Hepatocyte (in vitro differentiated cells): Measurements from ENCODE around the gene ZNF75A. TPM values are rescaled to one million over a fixed set of nuclear protein-coding genes. Genes with fewer than 3 reads are reported as not detected.

Source experiments
- DNase-seq: peaks from one replicate; pipeline ENCODE4 v3.0.0-alpha.2; 2016; ENCODE audit warnings: low spot score
- H2AFZ ChIP-seq: fragments of 200-600 bp; sonication (generic); 2 replicates; pipeline ENCODE4 v1.6.0; 2016; ENCODE audit warnings: antibody characterized with exemption, mild to moderate bottlenecking
- H3K27ac ChIP-seq: fragments of 200-600 bp; sonication (generic); 2 replicates; pipeline ENCODE4 v1.5.1; 2016; ENCODE audit warnings: mild to moderate bottlenecking
- H3K27me3 ChIP-seq: fragments of 200-600 bp; sonication (generic); 2 replicates; pipeline ENCODE4 v1.6.1; 2016
- H3K36me3 ChIP-seq: fragments of 200-600 bp; sonication (generic); replicated peaks from 2 replicates; pipeline ENCODE4 v1.5.1; 2016; ENCODE audit warnings: low read depth; ENCODE audit not compliant: insufficient read depth
- H3K4me1 ChIP-seq: fragments of 200-600 bp; sonication (generic); 2 replicates; pipeline ENCODE4 v1.5.1; 2016; ENCODE audit warnings: mild to moderate bottlenecking, moderate library complexity; ENCODE audit not compliant: insufficient read depth
- H3K4me2 ChIP-seq: fragments of 200-600 bp; sonication (generic); 2 replicates; pipeline ENCODE4 v1.6.0; 2016
- H3K4me3 ChIP-seq: fragments of 200-600 bp; sonication (generic); 2 replicates; pipeline ENCODE4 v1.5.1; 2016; ENCODE audit warnings: mild to moderate bottlenecking
- H3K79me2 ChIP-seq: fragments of 200-600 bp; sonication (generic); 2 replicates; pipeline ENCODE4 v1.6.0; 2017; ENCODE audit warnings: mild to moderate bottlenecking
- H3K9me2 ChIP-seq: fragments of 200-600 bp; sonication (generic); replicated peaks from 2 replicates; pipeline ENCODE4 v1.6.0; 2017; ENCODE audit warnings: mild to moderate bottlenecking; ENCODE audit not compliant: insufficient read depth
- H3K9me3 ChIP-seq: fragments of 200-600 bp; sonication (generic); 2 replicates; pipeline ENCODE4 v1.5.1; 2016; ENCODE audit warnings: low read depth, mild to moderate bottlenecking
- H4K20me1 ChIP-seq: fragments of 200-600 bp; sonication (generic); 2 replicates; pipeline ENCODE4 v1.6.0; 2016; ENCODE audit warnings: mild to moderate bottlenecking; ENCODE audit not compliant: insufficient read depth, poor library complexity, severe bottlenecking
- CTCF ChIP-seq: fragments of 200-600 bp; sonication (generic); IDR thresholded peaks from 2 replicates; pipeline ENCODE4 v1.5.1; 2016; ENCODE audit warnings: antibody characterized with exemption, mild to moderate bottlenecking; ENCODE audit not compliant: poor library complexity
- EZH2 ChIP-seq: fragments of 200-600 bp; sonication (generic); IDR thresholded peaks from 2 replicates; pipeline ENCODE4 v1.6.1; 2016; ENCODE audit warnings: antibody characterized with exemption, mild to moderate bottlenecking, borderline replicate concordance
- EZH2phosphoT487 ChIP-seq: fragments of 200-600 bp; sonication (generic); IDR thresholded peaks from one replicate; pipeline ENCODE4 v1.6.1; 2018; ENCODE audit warnings: antibody characterized with exemption, mild to moderate bottlenecking, low read depth, moderate library complexity; ENCODE audit not compliant: unreplicated experiment, severe bottlenecking
- WGBS: methylation state at CpG from one replicate; pipeline ENCODE4 v1.1.6; 2016; ENCODE audit warnings: low lambda C conversion rate; ENCODE audit errors: missing lambda C conversion rate; 5-methylcytosine and 5-hydroxymethylcytosine counted together
- polyA plus RNA-seq: library from polyadenylated mRNA; unstranded; fragments of >200 nt; fragmentation: Nextera tagmentation; extraction: Ambion mirVana; gene quantifications from 2 replicates; pipeline ENCODE4 v1.2.1, GENCODE V29; 2016
- total RNA-seq: library from RNA; depleted of rRNA; stranded (reverse); fragments of >200 nt; gene quantifications from 2 replicates; pipeline ENCODE4 v1.2.3, GENCODE V29; 2014

ZNF75A gene
- total and polyA plus RNA-seq, 2 experiments from 2014 or later: 24.9 to 25.9 TPM

GRCh38 chr16:3276679-3277078 lies 28.6 kb upstream of the ZNF75A start:
- H3K9me2 ChIP-seq: no peaks in the 10 kb centered on the region
- H3K36me3 ChIP-seq: no peaks in the 10 kb centered on the region
- TF ChIP-seq EZH2: no peak
- TF ChIP-seq EZH2phosphoT487: no peak
- TF ChIP-seq CTCF: no peak
- no peaks in the 10 kb centered on the region for H4K20me1 ChIP-seq
- no peaks in the 10 kb centered on the region for H3K9me3 ChIP-seq
- no peak overlapping the region for H2AFZ ChIP-seq
- H3K4me1 ChIP-seq: peaks cover 1% of the 10 kb centered on the region
- peaks cover 12% of the 10 kb centered on the region for H3K27me3 ChIP-seq
- H3K4me2 ChIP-seq: no peak overlapping the region
- H3K4me3 ChIP-seq: no peak overlapping the region
- no peak for DNase-seq
- H3K27ac ChIP-seq: no peak overlapping the region
- peaks cover 3% of the 10 kb centered on the region for H3K79me2 ChIP-seq
- 91% methylated on average over 5 of the region's 5 CpGs for WGBS

- no peaks in the 10 kb centered on the region for H3K9me3 ChIP-seq
- H2AFZ ChIP-seq: no peak overlapping the region
- DNase-seq: no peak
- 97% methylated on average over 6 of the region's 6 CpGs for WGBS
- TF ChIP-seq EZH2phosphoT487: no peak
- H3K9me2 ChIP-seq: no peaks in the 10 kb centered on the region
- no peaks in the 10 kb centered on the region for H4K20me1 ChIP-seq
- H3K27me3 ChIP-seq: peaks cover 12% of the 10 kb centered on the region
- H3K4me3 ChIP-seq: no peak overlapping the region
- H3K79me2 ChIP-seq: peaks cover 33% of the 10 kb centered on the region
- H3K36me3 ChIP-seq: no peaks in the 10 kb centered on the region
- peak overlapping the region; percentile 100 for H3K27ac ChIP-seq
- peak overlapping the region; percentile 82 for H3K4me2 ChIP-seq
- H3K4me1 ChIP-seq: peaks cover 10% of the 10 kb centered on the region
These were observed 24.0 kb upstream of the ZNF75A start for GRCh38 chr16:3281222-3281820.

DNA sequence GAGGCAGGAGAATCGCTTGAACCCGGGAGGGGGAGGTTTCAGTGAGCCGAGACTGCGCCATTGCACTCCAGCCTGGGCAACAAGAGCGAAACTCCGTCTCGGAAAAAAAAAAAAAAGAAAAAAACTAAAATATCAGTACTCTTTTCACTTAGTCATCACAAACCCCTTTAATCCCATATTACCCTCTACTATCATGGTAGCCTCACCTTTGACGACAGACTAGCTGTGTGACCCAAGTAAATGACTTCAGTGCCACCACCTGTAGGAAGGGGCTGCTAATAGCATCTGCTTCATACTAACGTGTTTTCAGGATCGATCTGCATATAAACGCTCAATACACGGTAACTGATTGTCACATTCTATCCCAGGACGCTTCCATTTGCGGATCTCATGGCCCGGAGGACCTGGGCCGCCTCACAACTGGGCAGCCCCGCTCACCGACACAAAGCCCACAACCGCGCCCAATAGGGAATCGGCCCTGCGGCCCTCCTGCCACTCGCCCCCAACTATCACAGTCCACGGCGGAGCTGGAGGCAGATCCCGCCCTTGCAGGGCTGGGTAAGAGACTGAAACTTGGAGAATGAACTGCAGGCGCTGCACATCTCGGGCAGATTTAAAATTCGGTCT lies 23.1 kb upstream of the ZNF75A start:
- H3K9me2 ChIP-seq: no peaks in the 10 kb centered on the region
- 22% methylated on average over 29 of the region's 29 CpGs for WGBS
- no peaks in the 10 kb centered on the region for H3K9me3 ChIP-seq
- H4K20me1 ChIP-seq: no peaks in the 10 kb centered on the region
- peaks cover 10% of the 10 kb centered on the region for H3K4me1 ChIP-seq
- H3K27ac ChIP-seq: peak overlapping the region; percentile 100
- peaks cover 3% of the 10 kb centered on the region for H3K27me3 ChIP-seq
- DNase-seq: no peak
- H3K4me3 ChIP-seq: peak overlapping the region; percentile 91
- TF ChIP-seq CTCF (no peak), EZH2 (no peak), EZH2phosphoT487 (no peak)
- H2AFZ ChIP-seq: peak overlapping the region; percentile 94
- H3K36me3 ChIP-seq: no peaks in the 10 kb centered on the region
- H3K79me2 ChIP-seq: peaks cover 42% of the 10 kb centered on the region
- peak overlapping the region; percentile 82 for H3K4me2 ChIP-seq

GRCh38 chr16:3282730-3283542 lies 22.4 kb upstream of the ZNF75A start, which contains the start of gene ZNF263:
Gene ZNF263, plus strand, starts transcription at chr16:3283491. Its CDS starts 328 bp downstream, at chr16:3283819.
- DNase-seq: peak; percentile 98
- Histone ChIP-seq H2AFZ (peak within 1 kb of the TSS; percentile 94), H3K4me1 (peaks cover 10% of the 10 kb centered on the region), H3K9me3 (peaks cover 6% of the 10 kb centered on the region), H3K27ac (peak within 1 kb of the TSS; percentile 100), H3K79me2 (peaks cover 49% of the 10 kb centered on the region), H3K27me3 (no peaks in the 10 kb centered on the region), H3K4me2 (peak within 1 kb of the TSS; percentile 95), H4K20me1 (no peaks in the 10 kb centered on the region), H3K36me3 (no peaks in the 10 kb centered on the region), H3K4me3 (peak within 1 kb of the TSS; percentile 91), H3K9me2 (no peaks in the 10 kb centered on the region)
- under 1% methylated on average over 69 of the region's 72 CpGs for WGBS
- TF ChIP-seq CTCF (no peak), EZH2 (no peak), EZH2phosphoT487 (no peak)
